HG03432 (cell line): ENCODE data around the gene GDF11.
"Not testable (repeated sequence)": the region's sequence is repeated elsewhere in the genome, so short reads cannot be mapped to it uniquely, and the experiment has no call there.

Experiments used
- ATAC-seq: cut with Tn5 transposase; IDR thresholded peaks from one replicate; pipeline ENCODE4 v1.9.1; 2021; ENCODE audit warnings: mild to moderate bottlenecking, moderate library complexity; ENCODE audit not compliant: unreplicated experiment

The GDF11 gene

DNA sequence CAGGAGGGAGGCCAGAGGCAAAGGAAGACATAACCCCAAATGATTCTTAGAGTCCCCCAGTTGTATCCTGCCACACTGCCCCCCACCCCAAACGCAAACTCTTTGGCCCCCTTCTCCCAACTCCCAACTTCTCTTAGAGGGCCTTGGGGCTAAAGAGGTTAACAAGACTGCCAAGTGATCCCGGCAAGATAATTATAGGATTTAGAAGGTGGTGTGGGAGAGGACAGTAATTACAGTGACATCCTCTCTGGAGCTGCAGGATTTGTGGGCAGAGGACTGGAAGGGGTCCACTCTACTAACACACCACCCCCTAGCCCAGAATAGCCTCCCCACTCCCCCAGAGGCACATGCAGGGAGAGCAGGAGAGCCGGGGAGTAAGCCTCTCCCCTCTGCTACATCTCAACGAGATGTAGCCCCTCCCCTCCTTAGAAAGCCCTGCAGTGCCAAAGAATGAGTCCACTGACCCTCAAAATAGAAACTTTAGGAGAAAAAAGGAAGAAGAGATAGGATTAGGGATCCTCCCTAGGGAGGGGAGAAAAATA lies 5.3 kb upstream of the GDF11 start:
- ATAC-seq, result peak; percentile 5

DNA sequence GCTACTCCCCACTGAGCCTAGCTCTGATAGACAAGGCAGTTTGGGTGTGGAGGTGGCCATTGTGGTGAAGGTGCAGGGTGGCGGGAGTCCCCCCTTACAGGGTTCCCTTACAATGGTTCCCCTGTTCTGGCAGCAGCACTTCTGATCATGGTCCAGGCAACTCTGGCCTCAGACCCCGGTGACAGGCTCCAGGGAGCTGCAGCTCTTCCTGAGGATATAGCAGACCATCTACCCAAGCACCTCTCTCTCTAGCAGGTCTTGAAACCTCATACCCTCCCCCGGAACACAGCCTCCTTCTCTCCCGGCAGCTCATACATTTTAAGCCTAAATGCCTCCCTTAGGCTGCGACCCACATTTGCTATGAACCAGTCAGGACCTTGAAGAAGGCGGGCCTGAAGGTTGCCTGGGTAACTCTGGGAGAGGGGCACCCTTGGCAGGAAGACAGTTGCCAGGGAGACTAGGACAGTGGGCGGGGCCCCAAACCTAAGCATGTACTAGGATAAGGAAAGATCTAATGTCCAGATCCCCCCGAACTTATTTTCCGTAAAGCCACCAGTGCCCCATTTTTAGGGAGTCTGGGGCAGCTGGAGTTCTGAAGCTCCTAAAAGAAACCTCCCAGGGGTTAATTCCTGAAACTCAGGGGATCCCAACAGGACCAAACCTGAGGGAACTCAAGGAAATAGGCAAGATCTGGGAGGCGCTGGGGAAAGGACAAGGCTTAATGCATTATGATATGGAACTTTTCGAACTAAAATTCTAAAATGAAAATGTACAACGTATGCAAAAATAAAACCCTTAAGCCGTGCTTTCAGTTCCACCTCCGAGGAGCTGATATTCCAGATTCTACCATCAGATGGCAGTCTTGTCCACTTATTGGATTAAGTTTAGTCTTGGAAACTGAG lies 4.5 kb upstream of the GDF11 start:
- peak; percentile 87 for ATAC-seq

GRCh38 chr12:55739025-55739378 lies 3.9 kb upstream of the GDF11 start:
- no peak for ATAC-seq

GRCh38 chr12:55741931-55742680 lies 816 bp upstream of the GDF11 start:
- no peak for ATAC-seq

DNA sequence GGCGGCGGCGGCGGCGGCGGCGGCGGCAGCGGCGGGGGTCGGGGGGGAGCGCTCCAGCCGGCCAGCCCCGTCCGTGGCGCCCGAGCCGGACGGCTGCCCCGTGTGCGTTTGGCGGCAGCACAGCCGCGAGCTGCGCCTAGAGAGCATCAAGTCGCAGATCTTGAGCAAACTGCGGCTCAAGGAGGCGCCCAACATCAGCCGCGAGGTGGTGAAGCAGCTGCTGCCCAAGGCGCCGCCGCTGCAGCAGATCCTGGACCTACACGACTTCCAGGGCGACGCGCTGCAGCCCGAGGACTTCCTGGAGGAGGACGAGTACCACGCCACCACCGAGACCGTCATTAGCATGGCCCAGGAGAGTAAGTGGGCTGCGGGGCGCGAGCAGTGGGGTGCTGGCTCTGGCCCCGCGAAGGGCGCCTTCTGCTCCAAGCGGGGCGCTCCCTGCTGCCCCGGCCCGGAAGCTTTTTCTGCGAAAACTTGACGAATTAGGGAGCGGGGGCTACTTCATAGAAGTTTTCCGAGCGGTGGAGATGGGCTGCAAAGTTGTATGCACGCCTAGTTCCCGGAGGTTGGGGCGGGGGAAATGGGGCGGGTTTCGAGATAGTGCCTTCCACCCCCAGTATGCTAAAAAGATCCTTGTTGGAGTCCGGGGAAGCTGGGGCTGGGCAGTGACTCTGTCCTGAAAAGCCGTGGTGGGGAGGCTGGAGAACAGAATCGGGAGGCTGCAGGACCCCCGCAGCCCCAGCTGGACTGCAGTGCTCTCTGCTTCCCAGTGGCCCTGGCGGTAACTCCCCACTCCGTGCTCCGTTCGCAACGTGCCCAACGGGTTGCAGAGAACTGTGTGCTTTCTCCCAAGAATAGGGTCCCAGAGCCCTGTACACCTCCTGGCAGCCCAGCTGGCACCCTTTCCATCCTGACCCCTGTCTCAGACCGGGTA lies 751 bp downstream of the GDF11 start:
- ATAC-seq, result peak; percentile 49

GRCh38 chr12:55744340-55745030 lies 1.6 kb downstream of the GDF11 start:
- ATAC-seq, result no peak

DNA sequence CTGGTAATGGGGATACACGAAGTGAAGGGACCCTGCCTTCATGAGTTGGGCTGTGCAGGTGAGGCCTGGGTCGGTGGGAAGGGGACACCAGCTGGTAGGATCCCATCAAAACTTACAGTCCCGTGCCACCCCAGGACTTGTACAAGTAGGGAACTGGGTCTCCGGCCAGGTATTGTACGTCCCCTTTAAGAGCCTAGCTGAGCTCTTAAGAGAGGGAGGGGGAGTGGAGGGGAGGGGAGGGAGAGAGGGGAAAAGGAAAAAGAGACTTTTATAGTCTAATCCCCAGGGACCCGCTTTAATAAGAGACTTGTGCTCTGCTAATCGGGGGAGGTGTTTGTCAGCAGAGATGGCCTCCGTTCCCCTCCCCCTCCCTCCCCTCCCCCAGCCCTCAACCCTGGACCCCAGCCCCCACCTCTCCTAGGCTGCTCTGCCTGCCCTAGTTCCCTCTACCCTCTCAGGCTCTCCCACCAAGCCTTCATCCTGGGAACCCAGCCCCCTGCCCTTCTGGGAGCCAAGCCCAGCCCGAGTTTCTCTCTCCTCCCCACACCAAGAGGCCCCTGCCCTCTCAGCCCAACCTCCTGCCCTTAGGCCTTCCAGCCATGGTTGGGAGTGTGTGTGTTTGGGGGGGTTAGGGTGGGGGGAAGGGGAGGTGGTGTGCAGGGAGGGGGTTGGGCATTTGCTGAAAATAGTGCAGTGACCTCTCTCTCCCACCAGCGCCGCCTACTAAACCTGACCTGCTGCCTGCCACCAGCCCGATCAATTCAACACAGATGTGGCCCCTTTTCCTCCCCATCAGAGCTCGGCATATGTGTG lies 2.6 kb downstream of the GDF11 start:
- no peak for ATAC-seq

- ATAC-seq, result no peak
Measured at GRCh38 chr12:55746174-55746912, 3.4 kb downstream of the GDF11 start.

DNA sequence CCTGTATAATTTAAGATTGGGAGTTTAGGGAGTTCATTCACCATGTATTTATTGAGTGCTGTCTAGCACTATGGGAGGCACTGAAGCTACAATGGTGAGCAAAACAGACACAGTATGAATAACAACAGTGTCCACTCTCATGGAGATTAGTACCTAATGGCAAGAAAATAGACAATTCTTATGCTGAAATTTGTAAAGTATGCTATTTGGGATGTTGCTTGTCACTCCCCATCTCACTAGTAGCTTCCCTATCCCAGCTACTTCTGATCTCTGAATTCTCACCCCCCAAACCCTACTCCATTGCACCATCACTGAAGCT lies 4.0 kb downstream of the GDF11 start:
- ATAC-seq, result no peak

DNA sequence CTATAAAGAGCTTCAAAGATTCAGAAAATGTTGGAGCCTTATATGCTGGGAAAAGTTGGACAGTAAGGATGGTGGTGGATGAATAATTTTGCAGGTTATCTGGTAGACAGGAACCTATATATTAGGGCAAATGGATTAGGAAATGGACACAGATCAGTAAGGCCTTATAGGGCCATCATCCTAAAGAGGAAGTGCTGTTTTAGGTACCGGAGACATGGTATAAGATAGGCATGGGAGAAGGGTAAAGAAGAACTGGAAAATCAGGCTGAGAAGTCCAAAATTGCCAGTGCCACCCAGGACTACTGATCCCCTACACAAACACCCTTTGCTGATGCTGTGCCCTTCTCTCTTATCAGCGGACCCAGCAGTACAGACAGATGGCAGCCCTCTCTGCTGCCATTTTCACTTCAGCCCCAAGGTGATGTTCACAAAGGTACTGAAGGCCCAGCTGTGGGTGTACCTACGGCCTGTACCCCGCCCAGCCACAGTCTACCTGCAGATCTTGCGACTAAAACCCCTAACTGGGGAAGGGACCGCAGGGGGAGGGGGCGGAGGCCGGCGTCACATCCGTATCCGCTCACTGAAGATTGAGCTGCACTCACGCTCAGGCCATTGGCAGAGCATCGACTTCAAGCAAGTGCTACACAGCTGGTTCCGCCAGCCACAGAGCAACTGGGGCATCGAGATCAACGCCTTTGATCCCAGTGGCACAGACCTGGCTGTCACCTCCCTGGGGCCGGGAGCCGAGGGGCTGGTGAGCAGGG lies 5.5 kb downstream of the GDF11 start:
- ATAC-seq, result no peak

DNA sequence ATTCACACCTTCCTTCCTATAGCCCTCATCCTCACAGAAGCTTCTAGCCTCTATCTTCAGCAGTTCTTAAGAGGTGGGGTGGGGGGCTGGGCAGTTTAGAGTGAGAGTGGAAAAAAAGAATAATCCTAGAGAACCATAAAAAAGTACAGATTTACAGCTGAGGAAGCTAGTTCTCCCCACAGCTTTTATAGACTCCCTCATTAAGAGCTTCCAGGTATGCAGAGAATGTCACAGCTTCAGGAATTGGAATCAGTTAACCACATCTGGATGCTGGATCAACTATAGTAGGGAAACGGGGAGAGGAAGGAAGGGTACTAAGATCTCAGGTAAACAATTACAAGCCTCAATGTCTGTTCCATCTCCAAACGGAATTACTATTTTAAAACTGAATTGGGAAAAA lies 12.3 kb downstream of the GDF11 start:
- no peak for ATAC-seq

GRCh38 chr12:55757701-55758100 lies 14.8 kb downstream of the GDF11 start:
- no peak for ATAC-seq

- ATAC-seq, result not testable (repeated sequence)
Measured at GRCh38 chr12:55758575-55758974, 15.7 kb downstream of the GDF11 start.

DNA sequence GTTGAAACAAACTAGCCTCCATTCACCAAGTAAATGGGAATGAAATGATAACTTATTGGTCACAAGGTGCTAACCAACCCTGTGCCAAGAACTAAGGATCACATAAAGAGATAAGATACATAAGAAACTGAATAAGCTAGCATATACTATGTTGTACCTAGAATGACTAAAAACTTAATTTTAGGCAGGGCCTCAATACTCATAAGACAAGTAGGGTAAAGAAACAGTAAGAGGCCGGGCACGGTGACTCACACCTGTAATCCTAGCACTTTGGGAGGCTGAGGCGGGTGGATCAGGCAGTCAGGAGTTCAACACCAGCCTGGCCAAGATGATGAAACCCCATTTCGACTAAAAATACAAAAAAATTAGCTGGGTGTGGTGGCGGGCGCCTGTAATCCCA lies 17.7 kb downstream of the GDF11 start:
- ATAC-seq, result no peak

DNA sequence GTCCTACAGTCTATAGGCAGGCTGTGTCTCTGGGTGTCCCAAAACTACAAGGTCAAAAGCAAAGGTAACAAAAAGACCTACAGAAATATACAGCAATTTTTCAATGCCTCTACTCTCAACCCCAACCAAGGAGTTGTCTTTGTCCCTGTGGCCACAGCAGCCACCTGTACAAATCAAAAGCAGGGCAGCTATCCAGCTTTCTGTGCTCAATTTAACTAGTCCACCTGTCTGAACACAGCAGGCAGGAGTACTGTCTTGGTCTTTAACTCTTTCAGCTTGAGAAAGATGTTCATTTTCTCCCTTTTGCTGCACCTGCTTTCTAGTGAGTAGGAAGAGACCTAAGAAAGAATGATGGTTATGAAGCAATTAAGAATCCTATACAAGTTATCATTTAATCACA lies 19.7 kb downstream of the GDF11 start:
- no peak for ATAC-seq

DNA sequence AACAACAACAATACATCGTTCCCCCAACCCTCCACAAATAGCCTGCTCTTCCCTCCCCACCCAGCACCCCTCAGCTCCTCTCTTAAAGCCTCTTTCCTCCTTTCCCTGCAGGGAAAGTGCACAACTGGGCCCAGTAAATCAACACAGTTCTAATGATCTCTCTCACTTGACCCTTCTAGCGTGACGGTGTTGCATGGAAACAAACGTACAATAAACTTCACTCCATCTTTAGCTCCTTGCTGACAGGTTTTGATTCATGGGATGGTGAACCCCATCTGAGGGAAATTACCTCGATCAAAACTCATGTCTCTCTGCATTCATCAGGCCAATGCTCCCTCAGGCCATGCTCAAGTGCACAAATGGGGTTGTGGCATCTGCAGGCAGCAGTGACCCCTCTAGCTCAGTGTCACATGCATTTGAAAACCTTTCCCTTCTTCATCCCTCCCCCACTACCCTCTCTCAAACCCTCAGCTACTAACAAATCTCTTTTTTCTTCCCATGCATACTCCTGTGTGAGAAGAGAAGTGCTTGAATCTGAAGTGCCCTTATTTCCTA lies 22.9 kb downstream of the GDF11 start:
- no peak for ATAC-seq

DNA sequence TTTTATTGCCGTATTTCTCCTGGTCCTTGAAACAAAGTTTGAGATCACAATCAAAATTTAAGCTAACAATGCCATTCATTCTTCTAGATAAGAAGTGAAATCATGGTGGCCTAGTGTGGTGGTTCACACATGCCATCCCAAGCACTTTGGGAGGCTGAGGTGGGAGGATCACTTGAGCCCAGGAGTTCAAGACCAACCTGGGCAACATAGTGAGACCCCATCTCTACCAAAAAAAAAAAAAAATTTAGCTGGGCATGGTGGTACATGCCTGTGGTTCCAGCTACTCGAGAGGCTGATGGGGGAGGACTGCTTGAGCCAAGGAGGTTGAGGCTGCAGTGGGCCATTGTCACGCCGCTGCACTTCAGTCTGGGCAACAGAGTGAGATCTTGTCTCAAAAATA lies 24.2 kb downstream of the GDF11 start:
- ATAC-seq, result no peak

- ATAC-seq, result no peak
Measured at GRCh38 chr12:55771736-55772135, 28.8 kb downstream of the GDF11 start.
